K562 (cell line): Measurements from ENCODE around the gene ZER1. TPM values are rescaled to one million over a fixed set of nuclear protein-coding genes. Genes with fewer than 3 reads are reported as not detected.

ENCODE experiments used
- ETV5 ChIP-seq: sonication (generic); formaldehyde crosslinking; IDR thresholded peaks from 2 replicates; pipeline ENCODE4 v1.4.0; 2020; ENCODE audit warnings: low read depth, mild to moderate bottlenecking, missing genetic modification reagents
- GABPB1 ChIP-seq: sonication (generic); formaldehyde crosslinking; IDR thresholded peaks from 2 replicates; pipeline ENCODE4 v1.8.0; 2022; ENCODE audit warnings: mild to moderate bottlenecking, missing genetic modification reagents
- KLF13 ChIP-seq: fragments of 450-650 bp; IDR thresholded peaks from 2 replicates; pipeline ENCODE4 v1.6.1; 2016; ENCODE audit warnings: missing genetic modification characterization, low read depth, mild to moderate bottlenecking, missing compliant biosample characterization, moderate library complexity, borderline replicate concordance
- L3MBTL2 ChIP-seq: fragments of 450-650 bp; IDR thresholded peaks from 2 replicates; pipeline ENCODE4 v1.6.1; 2016; ENCODE audit warnings: mild to moderate bottlenecking, moderate library complexity
- MXI1 ChIP-seq: IDR thresholded peaks from 2 replicates; pipeline ENCODE4 v1.6.1; 2011; ENCODE audit warnings: low read depth, mild to moderate bottlenecking, improper control_type of control experiment, low read length
- NELFE ChIP-seq: IDR thresholded peaks from 2 replicates; pipeline ENCODE4 v1.6.1; 2011; ENCODE audit warnings: mild to moderate bottlenecking; ENCODE audit not compliant: insufficient read depth, insufficient read length
- PHF8 ChIP-seq: fragments of 200-600 bp; sonication (generic); IDR thresholded peaks from 2 replicates; pipeline ENCODE4 v1.6.1; 2012; ENCODE audit warnings: mixed run types, mild to moderate bottlenecking, inconsistent platforms, low read length, moderate library complexity, borderline replicate concordance
- POLR2G ChIP-seq: fragments of 200-400 bp; formaldehyde crosslinking; IDR thresholded peaks from 2 replicates; pipeline ENCODE4 v1.6.1; 2017; ENCODE audit warnings: low read depth, mild to moderate bottlenecking, antibody characterized with exemption, low read length, moderate library complexity
- RCOR1 ChIP-seq, 2 experiments: IDR thresholded peaks; 2 replicates each; pipeline ENCODE4 v1.6.1; 2012; ENCODE audit warnings: low read depth in 2 of 2, low read length in 2 of 2, borderline replicate concordance in 1 of 2, improper control_type of control experiment in 1 of 2
- SAFB ChIP-seq: fragments of 200-400 bp; formaldehyde crosslinking; IDR thresholded peaks from 2 replicates; pipeline ENCODE4 v1.6.1; 2017; ENCODE audit warnings: low read depth, low read length, borderline replicate concordance
- YY1 ChIP-seq, 3 experiments: IDR thresholded peaks; 2 replicates each; pipeline ENCODE4 v1.6.1; 2011; ENCODE audit warnings: low read length in 2 of 3, mild to moderate bottlenecking in 2 of 3, moderate library complexity in 2 of 3, borderline replicate concordance in 1 of 3, control low read depth in 1 of 3, low read depth in 1 of 3; ENCODE audit not compliant: insufficient read depth in 3 of 3, insufficient replicate concordance in 2 of 3, control insufficient read depth in 1 of 3, insufficient read length in 1 of 3; ENCODE audit errors: extremely low read depth in 1 of 3
- ZKSCAN8 ChIP-seq: fragments of 200-800 bp; sonication (Bioruptor generic); IDR thresholded peaks from 2 replicates; pipeline ENCODE4 v1.6.1; 2016; ENCODE audit warnings: missing genetic modification characterization, missing compliant biosample characterization
- polyA plus RNA-seq, 8 experiments: library from polyadenylated mRNA; depleted of rRNA in 4 of 8; stranded (reverse) in 5 of 8; unstranded in 3 of 8; fragments of >200 nt; fragmentation: Nextera tagmentation in 2 of 8; fragmentation: Illumina TruSeq in 1 of 8; extraction: Ambion mirVana in 2 of 8; extraction: Trizol in 1 of 8; gene quantifications; 2 replicates each; pipeline versions ENCODE4 v1.2.1 to v1.2.3, GENCODE V29; 2011 to 2014; ENCODE audit warnings: inconsistent platforms in 1 of 8, missing spikeins in 1 of 8
- total RNA-seq, 7 experiments: library from RNA; depleted of rRNA in 6 of 7; stranded (reverse); fragments of >200 nt in 6 of 7; fragmentation: Illumina TruSeq in 2 of 7; extraction: Trizol in 2 of 7; gene quantifications; 2 replicates each; pipeline versions ENCODE4 v1.2.1 to v1.2.3, GENCODE V29; 2011 to 2021; ENCODE audit warnings: low replicate concordance in 1 of 7
- TF ChIP-seq, protein P1 (sequence below): fragments of 200-800 bp; sonication (Bioruptor generic); IDR thresholded peaks from 2 replicates; pipeline ENCODE4 v1.6.1; 2017; ENCODE audit warnings: missing genetic modification characterization, missing compliant biosample characterization
- TF ChIP-seq, protein P2 (sequence below): fragments of 250-450 bp; sonication (Bioruptor Pico); IDR thresholded peaks from 2 replicates; pipeline ENCODE4 v1.5.0; 2021
- TF ChIP-seq, protein P3 (sequence below): fragments of 200-800 bp; sonication (Bioruptor generic); IDR thresholded peaks from 2 replicates; pipeline ENCODE4 v1.6.1; 2016; ENCODE audit warnings: missing genetic modification characterization, missing compliant biosample characterization
- TF ChIP-seq, protein P4 (sequence below): fragments of 450-650 bp; formaldehyde crosslinking; IDR thresholded peaks from 2 replicates; pipeline ENCODE4 v1.4.0; 2022; ENCODE audit warnings: mild to moderate bottlenecking, moderate library complexity

Gene ZER1
- total and polyA plus RNA-seq, 9 of the 15 experiments (the other 6 are each of a cell fraction or from before 2014, with no cell fraction given): 0.07 to 10.7 (median 6.2) TPM

DNA sequence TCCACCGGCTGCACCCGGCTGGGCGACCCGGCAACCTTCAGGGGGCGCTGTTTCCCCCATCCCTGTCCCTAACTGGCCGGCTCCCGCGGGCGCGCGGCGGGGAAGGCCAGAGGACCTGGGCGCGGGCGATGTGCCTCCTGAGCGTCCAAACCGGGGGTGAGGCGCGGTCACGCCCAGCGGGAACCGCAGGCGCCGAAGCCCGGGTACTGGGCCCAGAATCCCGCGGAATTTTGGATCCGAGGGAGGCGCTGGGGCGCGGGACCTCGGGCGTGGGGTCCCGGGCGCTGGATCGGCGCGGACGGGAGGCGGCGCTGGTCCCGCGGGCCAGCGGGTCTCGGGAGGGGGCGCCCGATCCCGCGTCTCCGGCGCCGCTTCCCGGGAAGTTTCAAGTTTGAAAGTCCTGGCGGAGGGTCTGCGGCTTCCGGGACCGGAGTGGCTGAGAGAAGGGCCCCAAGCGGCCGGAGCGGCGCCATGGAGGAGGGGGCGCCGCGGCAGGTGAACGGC, 69.2 kb downstream of the ZER1 start, which contains the start of gene PKN3 (continued):
- TF ChIP-seq ETV5 (CRISPR knock-in tag) (no peak), YY1 (IDR thresholded peaks at IDR 0.05; ENCODE audit: borderline replicate concordance in 1 of 3, control insufficient read depth in 1 of 3, extremely low read depth in 1 of 3, insufficient read depth in 3 of 3, insufficient read length in 1 of 3, insufficient replicate concordance in 2 of 3, low read depth in 1 of 3, low read length in 2 of 3) (peak in 2 of 3 experiments; percentile 28 to 39), SAFB (peak; percentile 83), L3MBTL2 (peak; percentile 62), PHF8 (peak; percentile 73; the same call in 1 of the 2 replicates), RCOR1 (IDR thresholded peaks at IDR 0.05; ENCODE audit: borderline replicate concordance in 1 of 2, low read depth in 2 of 2, low read length in 2 of 2) (0 out of 4 replicates have a peak, but pooled peaks of 1 of the 2 experiments have one; percentile 4), GABPB1 (CRISPR knock-in tag) (peak; percentile 65; the same call in 1 of the 2 replicates), MXI1 (0 out of 2 replicates have a peak, but pooled peaks have one; percentile 8), NELFE (no peak), KLF13 (tag) (0 out of 2 replicates have a peak, but pooled peaks have one; percentile 34), ZKSCAN8 (no peak), POLR2G (peak; percentile 93)
- TF ChIP-seq, protein P1, sequence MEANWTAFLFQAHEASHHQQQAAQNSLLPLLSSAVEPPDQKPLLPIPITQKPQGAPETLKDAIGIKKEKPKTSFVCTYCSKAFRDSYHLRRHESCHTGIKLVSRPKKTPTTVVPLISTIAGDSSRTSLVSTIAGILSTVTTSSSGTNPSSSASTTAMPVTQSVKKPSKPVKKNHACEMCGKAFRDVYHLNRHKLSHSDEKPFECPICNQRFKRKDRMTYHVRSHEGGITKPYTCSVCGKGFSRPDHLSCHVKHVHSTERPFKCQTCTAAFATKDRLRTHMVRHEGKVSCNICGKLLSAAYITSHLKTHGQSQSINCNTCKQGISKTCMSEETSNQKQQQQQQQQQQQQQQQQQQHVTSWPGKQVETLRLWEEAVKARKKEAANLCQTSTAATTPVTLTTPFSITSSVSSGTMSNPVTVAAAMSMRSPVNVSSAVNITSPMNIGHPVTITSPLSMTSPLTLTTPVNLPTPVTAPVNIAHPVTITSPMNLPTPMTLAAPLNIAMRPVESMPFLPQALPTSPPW: peak; percentile 72
- TF ChIP-seq, protein P2, sequence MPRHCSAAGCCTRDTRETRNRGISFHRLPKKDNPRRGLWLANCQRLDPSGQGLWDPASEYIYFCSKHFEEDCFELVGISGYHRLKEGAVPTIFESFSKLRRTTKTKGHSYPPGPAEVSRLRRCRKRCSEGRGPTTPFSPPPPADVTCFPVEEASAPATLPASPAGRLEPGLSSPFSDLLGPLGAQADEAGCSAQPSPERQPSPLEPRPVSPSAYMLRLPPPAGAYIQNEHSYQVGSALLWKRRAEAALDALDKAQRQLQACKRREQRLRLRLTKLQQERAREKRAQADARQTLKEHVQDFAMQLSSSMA (CRISPR knock-in tag): no peak
- TF ChIP-seq, protein P3, sequence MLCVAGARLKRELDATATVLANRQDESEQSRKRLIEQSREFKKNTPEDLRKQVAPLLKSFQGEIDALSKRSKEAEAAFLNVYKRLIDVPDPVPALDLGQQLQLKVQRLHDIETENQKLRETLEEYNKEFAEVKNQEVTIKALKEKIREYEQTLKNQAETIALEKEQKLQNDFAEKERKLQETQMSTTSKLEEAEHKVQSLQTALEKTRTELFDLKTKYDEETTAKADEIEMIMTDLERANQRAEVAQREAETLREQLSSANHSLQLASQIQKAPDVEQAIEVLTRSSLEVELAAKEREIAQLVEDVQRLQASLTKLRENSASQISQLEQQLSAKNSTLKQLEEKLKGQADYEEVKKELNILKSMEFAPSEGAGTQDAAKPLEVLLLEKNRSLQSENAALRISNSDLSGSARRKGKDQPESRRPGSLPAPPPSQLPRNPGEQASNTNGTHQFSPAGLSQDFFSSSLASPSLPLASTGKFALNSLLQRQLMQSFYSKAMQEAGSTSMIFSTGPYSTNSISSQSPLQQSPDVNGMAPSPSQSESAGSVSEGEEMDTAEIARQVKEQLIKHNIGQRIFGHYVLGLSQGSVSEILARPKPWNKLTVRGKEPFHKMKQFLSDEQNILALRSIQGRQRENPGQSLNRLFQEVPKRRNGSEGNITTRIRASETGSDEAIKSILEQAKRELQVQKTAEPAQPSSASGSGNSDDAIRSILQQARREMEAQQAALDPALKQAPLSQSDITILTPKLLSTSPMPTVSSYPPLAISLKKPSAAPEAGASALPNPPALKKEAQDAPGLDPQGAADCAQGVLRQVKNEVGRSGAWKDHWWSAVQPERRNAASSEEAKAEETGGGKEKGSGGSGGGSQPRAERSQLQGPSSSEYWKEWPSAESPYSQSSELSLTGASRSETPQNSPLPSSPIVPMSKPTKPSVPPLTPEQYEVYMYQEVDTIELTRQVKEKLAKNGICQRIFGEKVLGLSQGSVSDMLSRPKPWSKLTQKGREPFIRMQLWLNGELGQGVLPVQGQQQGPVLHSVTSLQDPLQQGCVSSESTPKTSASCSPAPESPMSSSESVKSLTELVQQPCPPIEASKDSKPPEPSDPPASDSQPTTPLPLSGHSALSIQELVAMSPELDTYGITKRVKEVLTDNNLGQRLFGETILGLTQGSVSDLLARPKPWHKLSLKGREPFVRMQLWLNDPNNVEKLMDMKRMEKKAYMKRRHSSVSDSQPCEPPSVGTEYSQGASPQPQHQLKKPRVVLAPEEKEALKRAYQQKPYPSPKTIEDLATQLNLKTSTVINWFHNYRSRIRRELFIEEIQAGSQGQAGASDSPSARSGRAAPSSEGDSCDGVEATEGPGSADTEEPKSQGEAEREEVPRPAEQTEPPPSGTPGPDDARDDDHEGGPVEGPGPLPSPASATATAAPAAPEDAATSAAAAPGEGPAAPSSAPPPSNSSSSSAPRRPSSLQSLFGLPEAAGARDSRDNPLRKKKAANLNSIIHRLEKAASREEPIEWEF (CRISPR knock-in tag): no peak
- TF ChIP-seq, protein P4, sequence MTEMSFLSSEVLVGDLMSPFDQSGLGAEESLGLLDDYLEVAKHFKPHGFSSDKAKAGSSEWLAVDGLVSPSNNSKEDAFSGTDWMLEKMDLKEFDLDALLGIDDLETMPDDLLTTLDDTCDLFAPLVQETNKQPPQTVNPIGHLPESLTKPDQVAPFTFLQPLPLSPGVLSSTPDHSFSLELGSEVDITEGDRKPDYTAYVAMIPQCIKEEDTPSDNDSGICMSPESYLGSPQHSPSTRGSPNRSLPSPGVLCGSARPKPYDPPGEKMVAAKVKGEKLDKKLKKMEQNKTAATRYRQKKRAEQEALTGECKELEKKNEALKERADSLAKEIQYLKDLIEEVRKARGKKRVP (CRISPR knock-in tag): no peak
